ENCODE data around the gene RAB28.

Gene RAB28

GRCh38 chr4:13484122-13484748 is at the start of gene RAB28:
RAB28 (minus strand) TSS chr4:13484340.
- DNase-seq: peak; percentile 91

- DNase-seq: no peak
Observed at GRCh38 chr4:13531625-13531998, 47.5 kb upstream of the RAB28 start.

- no peak for DNase-seq
Observed at GRCh38 chr4:13530823-13531624, 46.9 kb upstream of the RAB28 start.

GRCh38 chr4:13529128-13529919 is 45.2 kb upstream of the RAB28 start:
- no peak for DNase-seq

GRCh38 chr4:13528821-13529127 is 44.6 kb upstream of the RAB28 start:
- DNase-seq: no peak

GRCh38 chr4:13527981-13528820 is 44.1 kb upstream of the RAB28 start:
- DNase-seq: no peak

GRCh38 chr4:13527192-13527980 is 43.2 kb upstream of the RAB28 start:
- DNase-seq: no peak

- DNase-seq: no peak
Observed at GRCh38 chr4:13526658-13527057, 42.5 kb upstream of the RAB28 start.

GRCh38 chr4:13525606-13526281 is 41.6 kb upstream of the RAB28 start:
- DNase-seq: no peak

- DNase-seq: peak; percentile 82
Observed at GRCh38 chr4:13524504-13525243, 40.5 kb upstream of the RAB28 start.

GRCh38 chr4:13523591-13524503 is 39.7 kb upstream of the RAB28 start:
- no peak for DNase-seq

GRCh38 chr4:13523105-13523477 is 39.0 kb upstream of the RAB28 start:
- no peak for DNase-seq

GRCh38 chr4:13522282-13523104 is 38.4 kb upstream of the RAB28 start:
- DNase-seq: no peak

- no peak for DNase-seq
Observed at GRCh38 chr4:13521047-13521446, 36.9 kb upstream of the RAB28 start.

- DNase-seq: no peak
Observed at GRCh38 chr4:13516315-13516860, 32.2 kb upstream of the RAB28 start.

GRCh38 chr4:13515268-13515667 is 31.1 kb upstream of the RAB28 start:
- no peak for DNase-seq

GRCh38 chr4:13514722-13515121 is 30.6 kb upstream of the RAB28 start:
- DNase-seq: no peak

GRCh38 chr4:13511101-13511500 is 27.0 kb upstream of the RAB28 start:
- DNase-seq: no peak

- no peak for DNase-seq
Observed at GRCh38 chr4:13509442-13509841, 25.3 kb upstream of the RAB28 start.

Data from EL (cell line).